MCF 10A (cell line): ENCODE results near the gene UQCRC2. TPM values are rescaled to one million over a fixed set of nuclear protein-coding genes. Genes with fewer than 3 reads are reported as not detected.
A peak's percentile ranks its signal among the peaks of the same experiment; 100 is the strongest.
"Not testable (repeated sequence)": the region's sequence is repeated elsewhere in the genome, so short reads cannot be mapped to it uniquely, and the experiment has no call there.

ENCODE experiments used
- BruUV-seq: library from RNA; stranded (reverse); fragments of 400-500 nt; replicated peaks from 2 replicates; lab custom pipeline; 2021; lab: Mats Ljungman, UMichigan
- CTCF ChIA-PET: fragments of 300-600 bp; sonication (Branson Sonifier 250); formaldehyde crosslinking; extraction: SDS; loops from one replicate; lab custom pipeline; 2021; ENCODE audit warnings: antibody characterized with exemption, inconsistent platforms; lab: Yijun Ruan, JAX
- POLR2A ChIA-PET: fragments of 300-600, 350-650 bp; sonication (Branson Sonifier 250); formaldehyde crosslinking; extraction: SDS; loops from one replicate; lab custom pipeline; 2020; ENCODE audit warnings: antibody characterized with exemption, inconsistent platforms; lab: Yijun Ruan, JAX
- DNase-seq: peaks from one replicate; pipeline ENCODE4 v3.0.0-alpha.2; 2018; ENCODE audit not compliant: unreplicated experiment
- H3K27ac Mint-ChIP-seq: one replicate; pipeline ENCODE4 v1.8.0; 2022; ENCODE audit warnings: mild to moderate bottlenecking, low read depth, mixed read lengths; ENCODE audit not compliant: unreplicated experiment
- H3K27me3 Mint-ChIP-seq: one replicate; pipeline ENCODE4 v1.8.0; 2022; ENCODE audit warnings: mixed read lengths; ENCODE audit not compliant: insufficient read depth, unreplicated experiment
- H3K36me3 Mint-ChIP-seq: one replicate; pipeline ENCODE4 v1.8.0; 2022; ENCODE audit warnings: mild to moderate bottlenecking, moderate library complexity, mixed read lengths; ENCODE audit not compliant: insufficient read depth, unreplicated experiment
- H3K4me1 Mint-ChIP-seq: one replicate; pipeline ENCODE4 v1.8.0; 2022; ENCODE audit warnings: mixed read lengths; ENCODE audit not compliant: insufficient read depth, unreplicated experiment
- H3K4me3 Mint-ChIP-seq: one replicate; pipeline ENCODE4 v1.8.0; 2022; ENCODE audit warnings: mild to moderate bottlenecking, moderate library complexity, mixed read lengths; ENCODE audit not compliant: unreplicated experiment
- H3K9me3 Mint-ChIP-seq: one replicate; pipeline ENCODE4 v1.8.0; 2022; ENCODE audit warnings: mixed read lengths; ENCODE audit not compliant: unreplicated experiment
- intact Hi-C: fragments of 100-400 bp; cut with micrococcal nuclease; formaldehyde crosslinking; loops from 2 replicates; pipeline ENCODE4 v1.14.1; 2022
- total RNA-seq: library from RNA; stranded (reverse); gene quantifications from 2 replicates; pipeline ENCODE4 v1.2.3, GENCODE V29; 2022
- TF ChIP-seq, protein P1 (sequence below): fragments of 200-600 bp; IDR thresholded peaks from one replicate; pipeline ENCODE4 v1.8.0; 2022; ENCODE audit warnings: antibody characterized with exemption, mild to moderate bottlenecking; ENCODE audit not compliant: unreplicated experiment

The UQCRC2 gene
- total RNA-seq, 1 experiment from 2014 or later: 199 TPM

DNA sequence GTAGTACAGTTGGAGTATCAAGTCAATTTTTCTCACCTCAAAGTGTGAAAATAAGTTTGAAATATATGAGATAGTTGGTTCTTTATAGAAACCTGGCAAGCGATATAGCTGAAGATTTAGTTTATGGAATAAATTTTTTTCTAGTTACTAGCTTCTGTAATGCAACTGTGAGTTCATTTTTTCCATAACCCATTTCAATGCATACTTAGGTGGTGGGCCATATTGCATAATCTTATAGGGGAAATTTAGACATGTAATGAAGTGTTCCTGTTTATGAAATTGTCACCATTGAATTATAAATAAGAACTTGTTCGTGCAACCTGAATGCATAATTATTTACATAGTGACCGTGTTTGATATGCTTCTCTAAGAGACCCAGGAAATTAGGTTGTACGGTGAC is 63.8 kb downstream of the UQCRC2 start:
- H3K4me3 Mint-ChIP-seq: no peak overlapping the region
- H3K36me3 Mint-ChIP-seq: peaks cover 6% of the 10 kb centered on the region
- ChIA-PET POLR2A (interaction anchor here (1.8 to 3.1 kb wide), 2 partner anchors 9 to 61 kb away, joined by 9 to 12 read pairs; partner anchors contain the start of gene MOSMO), CTCF (interaction anchor here (0.6 to 3.6 kb wide), 5 partner anchors 8 to 1429 kb away, joined by 3 to 11 read pairs (median 3); no protein-coding TSS in a partner anchor)
- intact Hi-C loops: no loop called here
- peaks cover 20% of the 10 kb centered on the region for H3K4me1 Mint-ChIP-seq
- no peak for DNase-seq
- H3K27me3 Mint-ChIP-seq: no peaks in the 10 kb centered on the region
- H3K27ac Mint-ChIP-seq: no peak overlapping the region
- H3K9me3 Mint-ChIP-seq: no peaks in the 10 kb centered on the region
- TF ChIP-seq, protein P1, sequence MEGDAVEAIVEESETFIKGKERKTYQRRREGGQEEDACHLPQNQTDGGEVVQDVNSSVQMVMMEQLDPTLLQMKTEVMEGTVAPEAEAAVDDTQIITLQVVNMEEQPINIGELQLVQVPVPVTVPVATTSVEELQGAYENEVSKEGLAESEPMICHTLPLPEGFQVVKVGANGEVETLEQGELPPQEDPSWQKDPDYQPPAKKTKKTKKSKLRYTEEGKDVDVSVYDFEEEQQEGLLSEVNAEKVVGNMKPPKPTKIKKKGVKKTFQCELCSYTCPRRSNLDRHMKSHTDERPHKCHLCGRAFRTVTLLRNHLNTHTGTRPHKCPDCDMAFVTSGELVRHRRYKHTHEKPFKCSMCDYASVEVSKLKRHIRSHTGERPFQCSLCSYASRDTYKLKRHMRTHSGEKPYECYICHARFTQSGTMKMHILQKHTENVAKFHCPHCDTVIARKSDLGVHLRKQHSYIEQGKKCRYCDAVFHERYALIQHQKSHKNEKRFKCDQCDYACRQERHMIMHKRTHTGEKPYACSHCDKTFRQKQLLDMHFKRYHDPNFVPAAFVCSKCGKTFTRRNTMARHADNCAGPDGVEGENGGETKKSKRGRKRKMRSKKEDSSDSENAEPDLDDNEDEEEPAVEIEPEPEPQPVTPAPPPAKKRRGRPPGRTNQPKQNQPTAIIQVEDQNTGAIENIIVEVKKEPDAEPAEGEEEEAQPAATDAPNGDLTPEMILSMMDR: no peak
- no TSS peak for BruUV-seq

DNA sequence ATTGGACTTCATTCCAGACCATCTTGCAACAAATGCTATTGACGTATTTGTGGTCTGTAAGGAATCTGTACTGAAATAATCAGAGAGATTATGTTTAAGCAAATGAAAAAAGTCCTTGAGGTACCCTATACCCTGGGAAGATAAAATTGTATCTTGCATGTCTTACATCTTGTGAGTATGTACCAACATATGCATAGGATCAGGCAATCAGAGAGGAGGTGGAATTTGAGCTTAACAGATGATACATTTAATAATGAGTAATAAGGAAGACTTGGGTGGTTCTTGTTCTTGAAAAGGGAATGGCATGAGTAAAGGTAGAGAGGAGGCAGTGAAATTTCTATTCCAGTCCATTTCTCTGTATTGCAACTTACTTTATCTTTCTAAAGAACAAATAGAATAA is 65.4 kb downstream of the UQCRC2 start:
- DNase-seq: no peak
- Mint-ChIP-seq H3K27me3 (no peaks in the 10 kb centered on the region), H3K9me3 (no peaks in the 10 kb centered on the region), H3K4me1 (peaks cover 25% of the 10 kb centered on the region), H3K27ac (peak overlapping the region; percentile 24), H3K4me3 (no peak overlapping the region), H3K36me3 (peaks cover 6% of the 10 kb centered on the region)
- intact Hi-C loops: no loop called here
- TF ChIP-seq, protein P1: no peak
- BruUV-seq: no TSS peak
- CTCF ChIA-PET: interaction anchor here (0.7 to 3.6 kb wide), 2 partner anchors 16 to 59 kb away, joined by 3 to 11 read pairs; no protein-coding TSS in a partner anchor
- POLR2A ChIA-PET: interaction anchor here (1.4 to 3.1 kb wide), 2 partner anchors 10 to 12 kb away, joined by 3 to 12 read pairs; partner anchors contain the start of gene MOSMO

DNA sequence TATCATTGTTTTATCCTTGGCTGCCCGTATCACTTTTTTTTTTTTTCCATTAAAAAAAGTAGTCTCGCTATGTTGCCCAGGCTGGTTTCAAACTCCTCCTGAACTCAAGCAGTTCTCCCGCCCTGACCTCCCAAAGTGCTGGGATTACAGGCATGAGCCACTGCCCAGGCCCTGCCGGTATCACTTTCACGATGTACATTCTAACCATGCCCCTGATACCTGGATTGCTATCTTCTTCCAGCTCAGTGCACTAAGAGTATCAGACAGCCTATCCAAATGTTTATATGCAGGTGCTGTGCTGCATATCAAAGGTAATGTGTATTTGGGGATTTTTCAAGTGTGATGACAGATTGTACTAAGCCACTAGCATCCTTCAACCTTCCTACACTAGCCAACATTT is 69.0 kb downstream of the UQCRC2 start:
- intact Hi-C loops: no loop called here
- H3K27me3 Mint-ChIP-seq: no peaks in the 10 kb centered on the region
- H3K4me3 Mint-ChIP-seq: no peak overlapping the region
- H3K27ac Mint-ChIP-seq: no peak overlapping the region
- DNase-seq: no peak
- TF ChIP-seq, protein P1: no peak
- peaks cover 34% of the 10 kb centered on the region for H3K4me1 Mint-ChIP-seq
- no peaks in the 10 kb centered on the region for H3K9me3 Mint-ChIP-seq
- no TSS peak for BruUV-seq
- H3K36me3 Mint-ChIP-seq: peaks cover 6% of the 10 kb centered on the region
- ChIA-PET POLR2A (interaction anchor here (0.9 kb wide), 1 partner anchor 13 kb away, joined by 3 read pairs; no protein-coding TSS in a partner anchor), CTCF (interaction anchor here (2.0 kb wide), 1 partner anchor 56 kb away, joined by 10 read pairs; no protein-coding TSS in a partner anchor)

DNA sequence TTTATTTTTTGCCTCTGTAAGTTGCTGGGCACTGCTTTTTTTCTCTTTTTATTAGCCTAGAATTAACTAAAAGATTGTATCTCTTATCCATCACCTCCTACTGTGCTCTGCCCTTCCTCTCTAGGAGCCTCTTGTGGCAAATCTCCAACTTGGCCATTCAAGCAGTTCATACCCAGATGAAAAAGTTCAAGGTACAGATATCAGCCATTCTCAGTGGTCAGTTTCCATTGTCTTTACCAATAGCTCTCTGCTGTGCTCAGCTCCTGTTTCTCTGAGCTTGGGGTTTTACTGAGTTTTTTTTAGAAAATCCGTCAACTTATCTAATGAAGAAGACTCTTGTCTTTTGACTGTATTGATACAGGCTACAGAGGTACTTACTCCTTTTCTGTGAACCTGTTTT is 70.3 kb downstream of the UQCRC2 start:
- DNase-seq: no peak
- peak overlapping the region; percentile 35 for H3K27ac Mint-ChIP-seq
- intact Hi-C loops: no loop called here
- no TSS peak for BruUV-seq
- TF ChIP-seq, protein P1: no peak
- ChIA-PET POLR2A (interaction anchor here (0.6 kb wide), 1 partner anchor 15 kb away, joined by 6 read pairs; no protein-coding TSS in a partner anchor), CTCF (interaction anchor here (0.7 kb wide), 1 partner anchor 54 kb away, joined by 3 read pairs; no protein-coding TSS in a partner anchor)
- no peaks in the 10 kb centered on the region for H3K27me3 Mint-ChIP-seq
- no peaks in the 10 kb centered on the region for H3K9me3 Mint-ChIP-seq
- peaks cover 6% of the 10 kb centered on the region for H3K36me3 Mint-ChIP-seq
- H3K4me1 Mint-ChIP-seq: peaks cover 40% of the 10 kb centered on the region
- H3K4me3 Mint-ChIP-seq: no peak overlapping the region

DNA sequence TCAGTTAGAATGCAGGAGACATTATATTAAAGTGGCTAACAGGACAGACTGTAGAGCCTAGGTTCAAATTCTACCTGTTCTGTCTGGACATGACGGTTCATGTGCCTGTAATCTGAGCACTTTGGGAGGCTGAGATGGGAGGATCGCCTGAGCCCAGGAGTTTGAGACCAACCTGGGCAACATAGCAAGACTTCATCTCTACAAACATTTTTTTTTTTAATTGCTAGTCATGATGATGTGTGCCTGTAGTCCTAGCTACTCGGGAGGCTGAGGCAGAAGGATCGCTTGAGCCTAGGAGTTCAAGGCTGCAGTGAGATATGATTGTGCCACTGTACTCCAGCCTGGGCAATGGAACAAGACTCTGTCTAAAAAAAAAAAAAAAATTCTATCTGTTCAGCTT is 71.6 kb downstream of the UQCRC2 start:
- intact Hi-C loops, H3K36me3 Mint-ChIP-seq, H3K27ac Mint-ChIP-seq, H3K27me3 Mint-ChIP-seq, H3K9me3 Mint-ChIP-seq, DNase-seq, H3K4me3 Mint-ChIP-seq, BruUV-seq: not testable (repeated sequence)
- ChIA-PET POLR2A (interaction anchor here (2.8 to 8.1 kb wide), 4 partner anchors 17 to 72 kb away, joined by 10 to 72 read pairs (median 17); partner anchors contain the start of genes MOSMO and UQCRC2), CTCF (interaction anchor here (0.6 to 4.5 kb wide), 5 partner anchors 9 to 170 kb away, joined by 3 to 32 read pairs (median 3); partner anchors contain the start of gene MOSMO)
- peaks cover 40% of the 10 kb centered on the region for H3K4me1 Mint-ChIP-seq
